Measurements from ENCODE around the gene APOC1. TPM values are rescaled to one million over a fixed set of nuclear protein-coding genes. Genes with fewer than 3 reads are reported as not detected.
"Not testable (repeated sequence)": the region's sequence is repeated elsewhere in the genome, so short reads cannot be mapped to it uniquely, and the experiment has no call there.

The APOC1 gene
- total and polyA plus RNA-seq, 7 donors, result 1.6 to 16.8 (median 8.0) TPM

DNA sequence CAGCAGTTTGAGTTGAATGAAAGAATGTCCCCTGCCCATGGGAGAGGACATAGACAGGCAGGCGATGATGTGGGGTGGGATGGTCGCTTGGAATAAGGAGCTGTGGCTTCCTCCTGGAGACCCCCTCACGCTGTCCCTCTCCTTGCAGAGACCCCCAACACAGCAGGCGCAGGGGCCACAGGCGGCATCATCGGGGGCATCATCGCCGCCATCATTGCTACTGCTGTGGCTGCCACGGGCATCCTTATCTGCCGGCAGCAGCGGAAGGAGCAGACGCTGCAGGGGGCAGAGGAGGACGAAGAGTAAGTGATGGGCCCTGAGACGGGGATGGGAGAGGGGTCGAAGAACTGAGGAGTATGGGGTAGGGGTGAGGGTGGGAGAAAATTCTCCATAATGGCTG lies 32.3 kb upstream of the APOC1 start:
- H3K4me3 ChIP-seq, result no peak overlapping the region
- DNase-seq (no peak), ATAC-seq (no peak)
- peaks cover 0 to 14% of the 10 kb centered on the region in 2 donors for H3K36me3 ChIP-seq (ENCODE audit: insufficient read depth in 1 of 2, low read depth in 1 of 2)
- TF ChIP-seq, protein P1, sequence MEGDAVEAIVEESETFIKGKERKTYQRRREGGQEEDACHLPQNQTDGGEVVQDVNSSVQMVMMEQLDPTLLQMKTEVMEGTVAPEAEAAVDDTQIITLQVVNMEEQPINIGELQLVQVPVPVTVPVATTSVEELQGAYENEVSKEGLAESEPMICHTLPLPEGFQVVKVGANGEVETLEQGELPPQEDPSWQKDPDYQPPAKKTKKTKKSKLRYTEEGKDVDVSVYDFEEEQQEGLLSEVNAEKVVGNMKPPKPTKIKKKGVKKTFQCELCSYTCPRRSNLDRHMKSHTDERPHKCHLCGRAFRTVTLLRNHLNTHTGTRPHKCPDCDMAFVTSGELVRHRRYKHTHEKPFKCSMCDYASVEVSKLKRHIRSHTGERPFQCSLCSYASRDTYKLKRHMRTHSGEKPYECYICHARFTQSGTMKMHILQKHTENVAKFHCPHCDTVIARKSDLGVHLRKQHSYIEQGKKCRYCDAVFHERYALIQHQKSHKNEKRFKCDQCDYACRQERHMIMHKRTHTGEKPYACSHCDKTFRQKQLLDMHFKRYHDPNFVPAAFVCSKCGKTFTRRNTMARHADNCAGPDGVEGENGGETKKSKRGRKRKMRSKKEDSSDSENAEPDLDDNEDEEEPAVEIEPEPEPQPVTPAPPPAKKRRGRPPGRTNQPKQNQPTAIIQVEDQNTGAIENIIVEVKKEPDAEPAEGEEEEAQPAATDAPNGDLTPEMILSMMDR (IDR thresholded peaks at IDR 0.05), result no peak
- intact Hi-C loops (cut with DNase I), result no loop called here
- no peaks in the 10 kb centered on the region for H3K27me3 ChIP-seq (ENCODE audit: insufficient read depth in 3 of 3, low read length in 2 of 3)
- H3K9me3 ChIP-seq, result no peaks in the 10 kb centered on the region
- 85 to 91% (median 90%) methylated on average over 15 of the region's 15 CpGs for WGBS, 3 donors
- H3K27ac ChIP-seq, result no peak overlapping the region
- H3K4me1 ChIP-seq, result no peaks in the 10 kb centered on the region

DNA sequence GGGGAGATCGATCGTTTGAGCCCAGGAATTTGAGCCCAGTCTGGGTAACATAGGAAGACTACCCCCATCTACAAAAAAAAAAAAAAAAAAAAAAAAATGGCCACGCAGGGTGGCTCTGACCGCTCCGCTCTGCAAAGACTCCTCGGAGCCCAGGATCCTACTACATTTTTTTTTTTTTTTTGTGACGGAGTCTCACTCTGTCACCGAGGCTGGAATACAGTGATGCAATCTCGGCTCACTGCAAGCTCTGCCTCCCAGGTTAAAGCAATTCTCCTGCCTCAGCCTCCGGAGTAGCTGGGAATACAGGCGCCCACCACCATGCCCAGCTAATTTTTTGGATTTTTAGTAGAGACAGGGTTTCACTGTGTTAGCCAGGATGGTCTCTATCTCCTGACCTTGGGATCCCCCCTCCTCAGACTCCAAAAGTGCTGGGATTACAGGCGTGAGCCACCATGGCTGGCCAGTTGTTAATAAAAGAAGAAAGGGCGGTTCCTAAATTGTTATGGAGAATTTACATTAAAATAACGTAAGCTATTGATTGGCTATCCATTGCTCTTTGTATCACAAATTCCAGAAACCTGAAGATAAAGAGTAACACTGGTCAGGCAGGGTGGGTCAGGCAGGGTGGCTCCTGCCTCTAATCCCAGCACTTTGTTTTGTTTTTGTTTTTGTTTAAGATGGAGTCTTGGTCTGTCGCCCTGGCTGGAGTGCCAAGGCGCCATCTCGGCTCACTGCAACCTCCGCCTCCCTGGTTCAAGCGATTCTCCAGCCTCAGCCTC lies 31.6 kb upstream of the APOC1 start:
- H3K4me1 ChIP-seq; H3K9me3 ChIP-seq; intact Hi-C loops (cut with DNase I); H3K4me3 ChIP-seq; H3K27me3 ChIP-seq (ENCODE audit: insufficient read depth in 3 of 3, low read length in 2 of 3); H3K36me3 ChIP-seq (ENCODE audit: insufficient read depth in 1 of 2, low read depth in 1 of 2); H3K27ac ChIP-seq; DNase-seq; ATAC-seq: not testable (repeated sequence)
- 88 to 91% (median 90%) methylated on average over 19 of the region's 19 CpGs for WGBS, 3 donors

DNA sequence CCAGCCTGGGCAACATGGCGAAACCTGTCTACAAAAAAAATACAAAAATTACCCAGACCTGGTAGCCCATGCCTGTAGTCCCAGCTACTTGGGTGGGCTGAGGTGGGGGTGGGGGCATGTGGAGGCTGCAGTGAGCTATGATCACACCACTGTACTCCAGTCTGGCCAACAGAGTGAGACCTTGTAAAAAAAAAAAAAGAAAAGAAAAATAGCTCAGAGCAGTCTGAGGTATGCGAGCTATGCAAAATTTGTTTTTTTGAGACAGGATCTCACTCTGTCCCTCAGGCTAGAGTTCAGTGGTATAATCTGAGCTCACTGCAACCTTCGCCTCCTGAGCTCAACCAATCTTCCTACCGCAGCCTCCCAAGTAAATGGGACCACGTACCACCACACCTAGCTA lies 30.5 kb upstream of the APOC1 start:
- no peak for DNase-seq
- H3K27ac ChIP-seq, result no peak overlapping the region
- no peak for ATAC-seq
- WGBS, 3 donors, result 92 to 98% (median 93%) methylated on average over 5 of the region's 5 CpGs
- intact Hi-C loops (cut with DNase I), result no loop called here
- H3K4me1 ChIP-seq, result no peaks in the 10 kb centered on the region
- no peaks in the 10 kb centered on the region for H3K9me3 ChIP-seq
- no peaks in the 10 kb centered on the region for H3K27me3 ChIP-seq (ENCODE audit: insufficient read depth in 3 of 3, low read length in 2 of 3)
- H3K36me3 ChIP-seq (ENCODE audit: insufficient read depth in 1 of 2, low read depth in 1 of 2), result no peaks in the 10 kb centered on the region
- H3K4me3 ChIP-seq, result no peak overlapping the region
- TF ChIP-seq, protein P1 (IDR thresholded peaks at IDR 0.05), result no peak

DNA sequence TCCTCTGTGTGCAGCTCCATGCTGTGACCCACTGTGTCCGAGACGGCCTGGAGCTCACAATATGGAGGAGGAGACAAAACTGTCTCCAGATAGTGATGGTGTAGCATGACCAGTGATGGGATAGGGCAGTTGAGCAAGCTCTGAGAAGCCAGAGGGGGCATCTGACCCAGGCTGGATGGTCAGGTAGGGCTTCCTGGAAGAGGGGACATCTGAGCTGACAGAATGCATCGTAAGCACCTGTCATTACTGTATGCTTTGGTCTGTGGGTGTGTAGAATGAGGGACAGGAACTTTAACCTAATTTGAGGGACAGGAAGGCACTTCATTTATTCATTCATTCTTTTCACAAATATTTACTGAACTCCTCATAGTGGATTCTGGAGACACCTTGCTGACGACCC lies 29.8 kb upstream of the APOC1 start:
- intact Hi-C loops (cut with DNase I), result no loop called here
- no peak overlapping the region for H3K4me3 ChIP-seq
- WGBS, 3 donors, result 88 to 97% (median 95%) methylated on average over 4 of the region's 4 CpGs
- no peaks in the 10 kb centered on the region for H3K9me3 ChIP-seq
- TF ChIP-seq, protein P1 (IDR thresholded peaks at IDR 0.05), result no peak
- H3K4me1 ChIP-seq, result peaks cover 4% of the 10 kb centered on the region
- H3K36me3 ChIP-seq (ENCODE audit: insufficient read depth in 1 of 2, low read depth in 1 of 2), result no peaks in the 10 kb centered on the region
- ATAC-seq (no peak), DNase-seq (no peak)
- H3K27me3 ChIP-seq (ENCODE audit: insufficient read depth in 3 of 3, low read length in 2 of 3), result no peaks in the 10 kb centered on the region
- H3K27ac ChIP-seq, result no peak overlapping the region

DNA sequence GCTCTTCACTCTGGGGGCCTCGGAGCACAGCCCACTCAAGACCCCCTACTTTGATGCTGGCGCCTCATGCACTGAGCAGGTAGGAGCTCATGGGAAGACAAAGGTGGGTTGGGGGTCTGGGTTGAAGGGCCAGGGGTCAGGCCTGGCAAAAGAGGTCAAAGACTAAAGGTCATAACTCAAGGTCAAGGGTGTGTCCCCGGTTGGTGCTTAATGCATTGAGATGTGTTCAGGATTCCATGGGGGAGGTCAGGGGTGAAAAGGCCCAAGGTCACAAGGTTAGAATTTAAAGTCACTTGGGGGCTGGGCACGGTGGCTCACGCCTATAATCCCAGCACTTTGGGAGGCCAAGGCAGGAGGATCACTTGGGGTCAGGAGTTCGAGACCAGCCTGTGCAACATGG lies 28.3 kb upstream of the APOC1 start:
- ATAC-seq, result no peak
- no peaks in the 10 kb centered on the region for H3K27me3 ChIP-seq (ENCODE audit: insufficient read depth in 3 of 3, low read length in 2 of 3)
- H3K36me3 ChIP-seq (ENCODE audit: insufficient read depth in 1 of 2, low read depth in 1 of 2), result no peaks in the 10 kb centered on the region

More for the DNA sequence above, 28.3 kb upstream of the APOC1 start:
- intact Hi-C loops (cut with DNase I), result no loop called here
- no peak overlapping the region for H3K4me3 ChIP-seq
- no peaks in the 10 kb centered on the region for H3K9me3 ChIP-seq
- 92 to 98% (median 94%) methylated on average over 6 of the region's 6 CpGs for WGBS, 3 donors
- H3K4me1 ChIP-seq, result peaks cover 7% of the 10 kb centered on the region
- no peak overlapping the region for H3K27ac ChIP-seq
- TF ChIP-seq, protein P1 (IDR thresholded peaks at IDR 0.05), result no peak
- no peak for DNase-seq
